ENCODE data around the gene PARD3.
"Not testable (repeated sequence)": the region's sequence is repeated elsewhere in the genome, so short reads cannot be mapped to it uniquely, and the experiment has no call there.

Gene PARD3

DNA sequence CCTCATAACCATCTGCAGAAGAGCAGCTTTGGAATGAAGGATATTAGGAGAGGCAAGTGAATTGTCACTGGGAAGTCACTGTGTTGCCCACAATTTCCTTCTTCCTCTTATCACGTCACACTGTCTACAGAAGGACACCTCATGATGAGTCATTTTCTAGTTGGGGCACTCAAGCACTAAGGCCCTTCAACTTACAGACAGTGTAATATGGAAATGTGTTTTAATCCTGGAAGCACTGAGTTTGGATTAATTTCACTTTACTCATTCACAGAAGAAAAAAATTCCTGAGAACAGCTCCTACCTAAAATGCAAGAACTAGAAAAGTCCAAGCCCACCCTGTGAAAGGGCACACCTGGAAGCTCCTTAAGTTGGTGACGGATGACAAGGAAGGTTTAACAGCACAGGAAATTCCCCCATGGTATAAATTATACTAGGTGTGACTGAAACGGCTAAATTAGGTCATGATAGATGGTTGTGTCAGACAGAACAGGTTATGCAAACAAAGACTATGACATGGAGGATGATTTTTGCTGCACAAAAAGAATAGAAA, 56.6 kb downstream of the PARD3 start:
- no peak overlapping the region for H3K4me3 ChIP-seq (ENCODE audit: low read depth, low read length)
- DNase-seq (ENCODE audit: low read depth): no peak
- TF ChIP-seq, protein P1, sequence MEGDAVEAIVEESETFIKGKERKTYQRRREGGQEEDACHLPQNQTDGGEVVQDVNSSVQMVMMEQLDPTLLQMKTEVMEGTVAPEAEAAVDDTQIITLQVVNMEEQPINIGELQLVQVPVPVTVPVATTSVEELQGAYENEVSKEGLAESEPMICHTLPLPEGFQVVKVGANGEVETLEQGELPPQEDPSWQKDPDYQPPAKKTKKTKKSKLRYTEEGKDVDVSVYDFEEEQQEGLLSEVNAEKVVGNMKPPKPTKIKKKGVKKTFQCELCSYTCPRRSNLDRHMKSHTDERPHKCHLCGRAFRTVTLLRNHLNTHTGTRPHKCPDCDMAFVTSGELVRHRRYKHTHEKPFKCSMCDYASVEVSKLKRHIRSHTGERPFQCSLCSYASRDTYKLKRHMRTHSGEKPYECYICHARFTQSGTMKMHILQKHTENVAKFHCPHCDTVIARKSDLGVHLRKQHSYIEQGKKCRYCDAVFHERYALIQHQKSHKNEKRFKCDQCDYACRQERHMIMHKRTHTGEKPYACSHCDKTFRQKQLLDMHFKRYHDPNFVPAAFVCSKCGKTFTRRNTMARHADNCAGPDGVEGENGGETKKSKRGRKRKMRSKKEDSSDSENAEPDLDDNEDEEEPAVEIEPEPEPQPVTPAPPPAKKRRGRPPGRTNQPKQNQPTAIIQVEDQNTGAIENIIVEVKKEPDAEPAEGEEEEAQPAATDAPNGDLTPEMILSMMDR (IDR thresholded peaks at IDR 0.05; ENCODE audit: low read depth, low read length, missing control alignments): no peak

DNA sequence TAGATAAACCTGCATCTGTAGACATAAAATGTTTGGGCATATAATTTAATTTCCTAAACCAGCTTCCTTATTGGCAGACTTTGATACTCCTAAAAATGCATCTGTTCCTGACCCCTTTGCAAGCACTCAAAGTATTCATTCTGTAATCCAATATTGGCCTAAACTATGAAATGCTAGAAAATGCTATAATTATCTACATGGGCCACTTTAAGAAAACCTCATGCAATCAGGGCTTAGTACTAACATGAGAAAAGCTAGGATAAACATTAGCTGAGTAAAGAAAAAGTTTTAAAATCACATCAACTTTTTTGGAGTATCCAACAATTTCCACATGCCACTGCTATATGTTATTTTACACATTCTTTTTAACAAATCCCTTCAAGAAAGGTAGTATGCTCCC, 57.2 kb downstream of the PARD3 start:
- no peak overlapping the region for H3K4me3 ChIP-seq (ENCODE audit: low read depth, low read length)
- TF ChIP-seq, protein P1 (IDR thresholded peaks at IDR 0.05; ENCODE audit: low read depth, low read length, missing control alignments): no peak
- DNase-seq (ENCODE audit: low read depth): no peak

DNA sequence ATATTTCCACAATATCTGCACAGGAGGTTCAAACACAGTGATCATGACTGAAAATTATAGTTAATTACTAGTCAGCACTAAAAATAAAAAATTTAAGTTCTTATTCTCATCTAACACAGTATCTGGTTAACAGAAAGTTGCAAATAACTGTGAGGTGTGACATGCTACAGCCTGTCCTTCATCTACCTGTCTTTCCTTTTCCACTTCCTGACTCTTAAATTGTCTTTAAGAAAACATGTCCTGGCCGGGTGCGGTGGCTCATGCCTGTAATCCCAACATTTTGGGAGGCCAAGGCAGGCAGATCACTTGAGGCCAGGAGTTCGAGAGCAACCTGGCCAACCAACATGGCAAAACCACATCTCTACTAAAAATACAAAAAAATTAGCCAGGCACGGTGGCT, 57.9 kb downstream of the PARD3 start:
- DNase-seq (ENCODE audit: low read depth); H3K4me3 ChIP-seq (ENCODE audit: low read depth, low read length): not testable (repeated sequence)

DNA sequence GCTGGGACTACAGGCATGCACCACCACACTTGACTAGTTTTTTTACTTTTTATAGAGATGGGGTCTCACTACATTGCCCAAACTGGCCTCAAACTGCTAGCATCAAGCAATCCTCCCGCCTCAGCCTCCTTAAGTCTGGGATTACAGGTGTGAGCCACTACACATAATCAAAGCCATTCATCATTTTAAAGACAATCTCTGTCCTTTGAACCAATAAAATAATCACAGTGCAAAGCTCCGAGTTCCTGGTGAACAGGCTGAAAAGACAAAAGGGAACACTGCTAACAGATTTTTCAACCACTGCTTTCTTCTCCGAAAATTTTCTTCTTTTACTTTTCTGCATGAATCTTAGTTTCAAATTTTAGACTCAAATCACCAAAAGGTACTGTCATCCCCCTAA, 58.5 kb downstream of the PARD3 start:
- no peak for DNase-seq (ENCODE audit: low read depth)
- TF ChIP-seq, protein P1 (IDR thresholded peaks at IDR 0.05; ENCODE audit: low read depth, low read length, missing control alignments): no peak
- H3K4me3 ChIP-seq (ENCODE audit: low read depth, low read length): no peak overlapping the region

DNA sequence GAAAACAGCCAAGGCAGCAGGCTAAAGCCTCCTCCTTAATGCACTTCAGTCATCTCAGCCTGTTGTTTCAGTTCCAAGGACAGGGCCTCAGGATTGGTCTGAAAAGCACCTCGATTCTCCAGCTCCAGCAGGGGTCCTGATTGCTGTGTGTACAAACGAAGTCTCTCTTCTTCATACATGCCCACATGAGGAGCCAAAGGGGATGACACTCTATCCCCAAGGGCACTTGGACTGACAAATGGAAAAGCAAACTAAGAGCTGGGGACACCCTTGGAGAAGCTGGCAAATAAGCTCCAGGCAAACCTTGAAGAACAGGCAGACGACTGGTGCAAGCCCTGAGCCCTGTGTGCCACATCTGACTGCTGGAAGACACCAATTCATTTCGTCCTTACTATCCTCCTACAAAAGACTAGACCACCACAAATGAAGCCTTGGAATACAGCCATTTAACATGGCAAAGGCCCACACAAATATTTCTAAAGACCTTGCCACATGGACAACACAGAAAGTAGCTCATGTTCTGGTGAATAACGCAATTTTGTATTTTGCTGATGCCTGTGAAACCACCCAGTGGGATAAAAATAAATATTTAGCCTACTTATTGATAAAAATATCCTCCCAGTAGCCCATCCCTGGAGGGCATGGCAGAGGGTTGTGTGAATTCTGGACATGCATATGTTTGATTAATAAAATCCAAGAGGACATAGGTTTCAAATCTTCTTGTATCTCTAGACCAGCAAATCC, 61.9 kb downstream of the PARD3 start:
- no peak overlapping the region for H3K4me3 ChIP-seq (ENCODE audit: low read depth, low read length)
- TF ChIP-seq, protein P1 (IDR thresholded peaks at IDR 0.05; ENCODE audit: low read depth, low read length, missing control alignments): no peak
- no peak for DNase-seq (ENCODE audit: low read depth)

DNA sequence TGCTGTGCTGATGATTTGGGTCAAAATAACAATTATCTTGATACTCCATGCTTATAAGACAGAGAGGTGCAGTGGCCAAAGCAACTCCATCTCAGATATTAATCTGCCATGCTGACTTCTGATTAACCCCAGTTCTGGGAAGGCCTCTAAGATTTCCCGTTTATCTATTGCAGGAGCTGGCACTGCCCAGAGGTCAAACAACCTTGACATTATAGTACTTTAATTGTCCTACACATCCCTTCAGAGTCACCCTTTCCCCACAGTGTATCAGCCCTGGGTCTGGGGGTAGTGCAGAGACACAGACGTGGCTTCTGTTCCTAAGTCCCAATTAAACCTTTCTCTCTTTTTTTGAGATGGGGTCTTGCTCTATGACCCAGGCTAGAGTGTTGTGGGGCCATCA, 63.8 kb downstream of the PARD3 start:
- DNase-seq (ENCODE audit: low read depth): no peak
- no peak overlapping the region for H3K4me3 ChIP-seq (ENCODE audit: low read depth, low read length)
- TF ChIP-seq, protein P1 (IDR thresholded peaks at IDR 0.05; ENCODE audit: low read depth, low read length, missing control alignments): no peak

DNA sequence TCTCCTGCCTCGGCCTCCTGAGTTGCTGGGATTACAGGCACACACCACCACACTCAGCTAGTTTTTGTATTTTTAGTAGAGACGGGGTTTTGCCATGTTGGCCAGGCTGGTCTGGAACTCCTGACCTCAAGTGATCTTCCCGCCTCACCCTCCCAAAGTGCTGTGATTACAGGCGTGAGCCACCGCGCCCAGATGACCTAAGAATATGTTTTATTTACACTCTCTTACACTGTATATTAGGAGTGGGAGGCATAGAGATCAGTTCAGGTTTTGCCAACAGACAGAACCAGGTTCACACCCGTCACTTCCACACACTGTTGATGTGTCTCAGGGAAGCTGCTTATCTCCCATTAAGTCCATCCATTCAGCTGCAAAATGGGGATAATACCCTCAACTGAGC, 64.3 kb downstream of the PARD3 start:
- DNase-seq (ENCODE audit: low read depth); H3K4me3 ChIP-seq (ENCODE audit: low read depth, low read length): not testable (repeated sequence)

DNA sequence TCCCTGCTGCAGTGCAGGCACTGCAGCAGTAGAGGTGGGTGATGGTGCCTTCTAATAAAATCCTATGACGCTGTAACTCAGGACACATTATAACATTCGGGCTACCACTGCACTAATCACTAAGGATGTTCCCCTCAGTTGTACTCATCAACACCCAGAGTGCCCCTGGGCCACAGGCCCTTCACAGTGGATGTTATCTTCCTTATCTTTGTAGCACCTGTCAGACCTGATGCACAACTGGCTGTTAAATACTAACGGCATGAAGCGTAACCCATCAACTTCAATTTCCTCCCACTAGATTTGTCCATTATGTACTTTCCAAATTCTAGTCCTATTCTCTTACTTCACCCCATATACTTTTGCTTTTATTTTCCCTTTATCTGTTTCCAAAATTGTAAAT, 66.3 kb downstream of the PARD3 start:
- no peak overlapping the region for H3K4me3 ChIP-seq (ENCODE audit: low read depth, low read length)
- no peak for DNase-seq (ENCODE audit: low read depth)
- TF ChIP-seq, protein P1 (IDR thresholded peaks at IDR 0.05; ENCODE audit: low read depth, low read length, missing control alignments): no peak

Measured in GM12864 (cell line).